Measurements from ENCODE around the gene ZNF566. TPM values are rescaled to one million over a fixed set of nuclear protein-coding genes. Genes with fewer than 3 reads are reported as not detected.

Gene ZNF566
- total RNA-seq, 1 experiment from 2014 or later = 16.3 TPM

- no peak for DNase-seq (ENCODE audit: low read depth)
These were observed 40.2 kb downstream of the ZNF566 start for GRCh38 chr19:36449059-36449670.

- DNase-seq (ENCODE audit: low read depth) = no peak
These were observed 48.0 kb downstream of the ZNF566 start for GRCh38 chr19:36441339-36441738.

- peak; percentile 21 for DNase-seq (ENCODE audit: low read depth)
These were observed 52.8 kb downstream of the ZNF566 start for GRCh38 chr19:36436531-36436930.

GRCh38 chr19:36423925-36424324, 65.4 kb downstream of the ZNF566 start:
- no peak for DNase-seq (ENCODE audit: low read depth)

GRCh38 chr19:36421749-36422481, 67.4 kb downstream of the ZNF566 start:
- peak; percentile 40 for DNase-seq (ENCODE audit: low read depth)

- peak; percentile 70 for DNase-seq (ENCODE audit: low read depth)
These were observed 68.2 kb downstream of the ZNF566 start for GRCh38 chr19:36420961-36421748.

GRCh38 chr19:36418287-36419001, 70.9 kb downstream of the ZNF566 start, which contains the start of gene ZFP82:
ZFP82 (minus strand) TSS chr19:36418644; CDS start chr19:36409789, 8,855 bp downstream.
- peak; percentile 81 for DNase-seq (ENCODE audit: low read depth)

GRCh38 chr19:36417752-36418286, 71.5 kb downstream of the ZNF566 start:
- DNase-seq (ENCODE audit: low read depth) = no peak

GRCh38 chr19:36409841-36410240, 79.5 kb downstream of the ZNF566 start:
- DNase-seq (ENCODE audit: low read depth) = no peak

- no peak for DNase-seq (ENCODE audit: low read depth)
These were observed 81.3 kb downstream of the ZNF566 start for GRCh38 chr19:36408101-36408500.

GRCh38 chr19:36404498-36404897, 84.9 kb downstream of the ZNF566 start:
- DNase-seq (ENCODE audit: low read depth) = no peak

GRCh38 chr19:36401475-36401874, 87.9 kb downstream of the ZNF566 start:
- no peak for DNase-seq (ENCODE audit: low read depth)

GRCh38 chr19:36398571-36398970, 90.8 kb downstream of the ZNF566 start:
- DNase-seq (ENCODE audit: low read depth) = no peak

Other genes starting within 250 kb of the ZNF566 start
- 1.7 and 1.8 TPM in 2 replicates for gene ZFP14, start 110.4 kb downstream of the ZNF566 start, total RNA-seq (2014; rRNA removed; shearing (Covaris generic))
- gene ZFP82, start 70.9 kb downstream of the ZNF566 start, total RNA-seq (2014; rRNA removed; shearing (Covaris generic)) = 6.6 and 7.4 TPM in 2 replicates
- gene ZNF260, start 38.7 kb upstream of the ZNF566 start, total RNA-seq (2014; rRNA removed; shearing (Covaris generic)) = 22.6 and 49.5 TPM in 2 replicates
- gene ZNF529, start 83.7 kb upstream of the ZNF566 start, total RNA-seq (2014; rRNA removed; shearing (Covaris generic)) = 7.3 and 8.9 TPM in 2 replicates
- 3.4 and 3.5 TPM in 2 replicates for gene ZNF382, start 115.8 kb upstream of the ZNF566 start, total RNA-seq (2014; rRNA removed; shearing (Covaris generic))
- gene ZNF461, start 177.3 kb upstream of the ZNF566 start, total RNA-seq (2014; rRNA removed; shearing (Covaris generic)) = 8.8 and 12.1 TPM in 2 replicates
- gene ZNF567, start 198.1 kb upstream of the ZNF566 start, total RNA-seq (2014; rRNA removed; shearing (Covaris generic)) = 5.5 and 13.8 TPM in 2 replicates